ENCODE measurements around the gene KIAA1328.
"Not testable (repeated sequence)": the region's sequence is repeated elsewhere in the genome, so short reads cannot be mapped to it uniquely, and the experiment has no call there.

The KIAA1328 gene

GRCh38 chr18:36901277-36901701, 72.4 kb downstream of the KIAA1328 start:
- no peak for TF ChIP-seq CTCF (IDR thresholded peaks at IDR 0.05; ENCODE audit: borderline replicate concordance, insufficient read depth, low read depth, low read length)
- H3K4me3 ChIP-seq (ENCODE audit: low read depth, low read length) = no peak overlapping the region

GRCh38 chr18:36903215-36903928, 74.4 kb downstream of the KIAA1328 start:
- no peak overlapping the region for H3K4me3 ChIP-seq (ENCODE audit: low read depth, low read length)
- no peak for TF ChIP-seq CTCF (IDR thresholded peaks at IDR 0.05; ENCODE audit: borderline replicate concordance, insufficient read depth, low read depth, low read length)

- H3K4me3 ChIP-seq (ENCODE audit: low read depth, low read length) = no peak overlapping the region
- no peak for TF ChIP-seq CTCF (IDR thresholded peaks at IDR 0.05; ENCODE audit: borderline replicate concordance, insufficient read depth, low read depth, low read length)
Observed at GRCh38 chr18:36905571-36905970, 76.6 kb downstream of the KIAA1328 start.

GRCh38 chr18:36909282-36909681, 80.4 kb downstream of the KIAA1328 start:
- not testable (repeated sequence) for H3K4me3 ChIP-seq (ENCODE audit: low read depth, low read length)

- TF ChIP-seq CTCF (IDR thresholded peaks at IDR 0.05; ENCODE audit: borderline replicate concordance, insufficient read depth, low read depth, low read length) = no peak
- no peak overlapping the region for H3K4me3 ChIP-seq (ENCODE audit: low read depth, low read length)
Observed at GRCh38 chr18:36912887-36913286, 84.0 kb downstream of the KIAA1328 start.

GRCh38 chr18:36917907-36918306, 89.0 kb downstream of the KIAA1328 start:
- H3K4me3 ChIP-seq (ENCODE audit: low read depth, low read length) = no peak overlapping the region
- TF ChIP-seq CTCF (IDR thresholded peaks at IDR 0.05; ENCODE audit: borderline replicate concordance, insufficient read depth, low read depth, low read length) = no peak

- H3K4me3 ChIP-seq (ENCODE audit: low read depth, low read length) = no peak overlapping the region
- no peak for TF ChIP-seq CTCF (IDR thresholded peaks at IDR 0.05; ENCODE audit: borderline replicate concordance, insufficient read depth, low read depth, low read length)
Observed at GRCh38 chr18:36929601-36930000, 100.7 kb downstream of the KIAA1328 start.

All from GM12875 (cell line).